Measurements from ENCODE around the gene GHRHR.
A peak's percentile ranks its signal among the peaks of the same experiment; 100 is the strongest.

Gene GHRHR

GRCh38 chr7:30928254-30928872 is 35.4 kb upstream of the GHRHR start:
- DNase-seq (ENCODE audit: low read depth in 2 of 3, low spot score in 1 of 3): no peak

- DNase-seq (ENCODE audit: low read depth in 2 of 3, low spot score in 1 of 3): no peak
Observed at GRCh38 chr7:30929686-30930085, 34.1 kb upstream of the GHRHR start.

GRCh38 chr7:30930621-30931020 is 33.1 kb upstream of the GHRHR start:
- DNase-seq (ENCODE audit: low read depth in 2 of 3, low spot score in 1 of 3): no peak

- no peak for DNase-seq (ENCODE audit: low read depth in 2 of 3, low spot score in 1 of 3)
Observed at GRCh38 chr7:30931161-30931928, 32.4 kb upstream of the GHRHR start.

GRCh38 chr7:30931929-30932540 is 31.7 kb upstream of the GHRHR start:
- no peak for DNase-seq (ENCODE audit: low read depth in 2 of 3, low spot score in 1 of 3)

GRCh38 chr7:30932562-30932961 is 31.2 kb upstream of the GHRHR start:
- no peak for DNase-seq (ENCODE audit: low read depth in 2 of 3, low spot score in 1 of 3)

- DNase-seq (ENCODE audit: low read depth in 2 of 3, low spot score in 1 of 3): no peak
Observed at GRCh38 chr7:30933124-30933974, 30.4 kb upstream of the GHRHR start.

GRCh38 chr7:30934225-30934624 is 29.5 kb upstream of the GHRHR start:
- DNase-seq (ENCODE audit: low read depth in 2 of 3, low spot score in 1 of 3): no peak

- no peak for DNase-seq (ENCODE audit: low read depth in 2 of 3, low spot score in 1 of 3)
Observed at GRCh38 chr7:30934732-30935568, 28.8 kb upstream of the GHRHR start.

GRCh38 chr7:30935569-30935877 is 28.2 kb upstream of the GHRHR start:
- DNase-seq (ENCODE audit: low read depth in 2 of 3, low spot score in 1 of 3): no peak

GRCh38 chr7:30936650-30937245 is 27.0 kb upstream of the GHRHR start:
- no peak for DNase-seq (ENCODE audit: low read depth in 2 of 3, low spot score in 1 of 3)

GRCh38 chr7:30937416-30937815 is 26.3 kb upstream of the GHRHR start:
- no peak for DNase-seq (ENCODE audit: low read depth in 2 of 3, low spot score in 1 of 3)

GRCh38 chr7:30938435-30939316 is 25.1 kb upstream of the GHRHR start:
- peak; percentile 45 to 77 (median 73) for DNase-seq (ENCODE audit: low read depth in 2 of 3, low spot score in 1 of 3)

GRCh38 chr7:30941582-30942323 is 22.0 kb upstream of the GHRHR start:
- DNase-seq (ENCODE audit: low read depth in 2 of 3, low spot score in 1 of 3): no peak

GRCh38 chr7:30950197-30950596 is 13.6 kb upstream of the GHRHR start:
- DNase-seq (ENCODE audit: low read depth in 2 of 3, low spot score in 1 of 3): no peak

- DNase-seq (ENCODE audit: low read depth in 2 of 3, low spot score in 1 of 3): no peak
Observed at GRCh38 chr7:30954914-30955313, 8.8 kb upstream of the GHRHR start.

GRCh38 chr7:30956704-30957103 is 7.0 kb upstream of the GHRHR start:
- no peak for DNase-seq (ENCODE audit: low read depth in 2 of 3, low spot score in 1 of 3)

- no peak for DNase-seq (ENCODE audit: low read depth in 2 of 3, low spot score in 1 of 3)
Observed at GRCh38 chr7:30965372-30965771, 1.6 kb downstream of the GHRHR start.

GRCh38 chr7:30965883-30966282 is 2.1 kb downstream of the GHRHR start:
- no peak for DNase-seq (ENCODE audit: low read depth in 2 of 3, low spot score in 1 of 3)

Data from stimulated activated CD4-positive, alpha-beta T cell treated with anti-CD3 and anti-CD28 coated beads, Interleukin-12 subunit alpha, Interleukin-12 subunit beta, amount 100 ng/mL, for 48 hours (primary cell).